Progenitor cell of endocrine pancreas (in vitro differentiated cells): Measurements from ENCODE around the gene TSC22D2. TPM values are rescaled to one million over a fixed set of nuclear protein-coding genes. Genes with fewer than 3 reads are reported as not detected.

Source experiments
- DNase-seq: peaks from one replicate; pipeline ENCODE4 v3.0.0; 2021; ENCODE audit warnings: low spot score; ENCODE audit not compliant: unreplicated experiment
- H3K27ac Mint-ChIP-seq: 2 replicates; pipeline ENCODE4 v1.8.0; 2021; ENCODE audit warnings: mild to moderate bottlenecking, moderate library complexity, mixed read lengths
- H3K27me3 Mint-ChIP-seq: 2 replicates; pipeline ENCODE4 v1.8.0; 2021; ENCODE audit warnings: mixed read lengths
- H3K36me3 Mint-ChIP-seq: 2 replicates; pipeline ENCODE4 v1.8.0; 2022; ENCODE audit warnings: mixed read lengths; ENCODE audit not compliant: insufficient read depth
- H3K4me1 Mint-ChIP-seq: 2 replicates; pipeline ENCODE4 v1.8.0; 2021; ENCODE audit warnings: low read depth, mixed read lengths
- H3K4me3 Mint-ChIP-seq: 2 replicates; pipeline ENCODE4 v1.8.0; 2021; ENCODE audit warnings: low read depth, mild to moderate bottlenecking, moderate library complexity, mixed read lengths
- H3K9me3 Mint-ChIP-seq: 2 replicates; pipeline ENCODE4 v1.8.0; 2021; ENCODE audit warnings: low read depth, mixed read lengths
- total RNA-seq: library from RNA; stranded (reverse); gene quantifications from 2 replicates; pipeline ENCODE4 v1.2.1, GENCODE V29; 2021
- TF ChIP-seq, protein P1 (sequence below): fragments of 200-600 bp; sonication (generic); IDR thresholded peaks from one replicate; pipeline ENCODE4 v1.5.0; 2021; ENCODE audit warnings: antibody characterized with exemption, mild to moderate bottlenecking; ENCODE audit not compliant: unreplicated experiment

TSC22D2 gene
- total RNA-seq, 1 donor from 2014 or later = 31.9 TPM

GRCh38 chr3:150439657-150440056 lies 31.6 kb downstream of the TSC22D2 start:
- TF ChIP-seq, protein P1, sequence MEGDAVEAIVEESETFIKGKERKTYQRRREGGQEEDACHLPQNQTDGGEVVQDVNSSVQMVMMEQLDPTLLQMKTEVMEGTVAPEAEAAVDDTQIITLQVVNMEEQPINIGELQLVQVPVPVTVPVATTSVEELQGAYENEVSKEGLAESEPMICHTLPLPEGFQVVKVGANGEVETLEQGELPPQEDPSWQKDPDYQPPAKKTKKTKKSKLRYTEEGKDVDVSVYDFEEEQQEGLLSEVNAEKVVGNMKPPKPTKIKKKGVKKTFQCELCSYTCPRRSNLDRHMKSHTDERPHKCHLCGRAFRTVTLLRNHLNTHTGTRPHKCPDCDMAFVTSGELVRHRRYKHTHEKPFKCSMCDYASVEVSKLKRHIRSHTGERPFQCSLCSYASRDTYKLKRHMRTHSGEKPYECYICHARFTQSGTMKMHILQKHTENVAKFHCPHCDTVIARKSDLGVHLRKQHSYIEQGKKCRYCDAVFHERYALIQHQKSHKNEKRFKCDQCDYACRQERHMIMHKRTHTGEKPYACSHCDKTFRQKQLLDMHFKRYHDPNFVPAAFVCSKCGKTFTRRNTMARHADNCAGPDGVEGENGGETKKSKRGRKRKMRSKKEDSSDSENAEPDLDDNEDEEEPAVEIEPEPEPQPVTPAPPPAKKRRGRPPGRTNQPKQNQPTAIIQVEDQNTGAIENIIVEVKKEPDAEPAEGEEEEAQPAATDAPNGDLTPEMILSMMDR = no peak
- Mint-ChIP-seq H3K9me3 (no peaks in the 10 kb centered on the region), H3K4me3 (no peak overlapping the region), H3K27ac (no peak overlapping the region), H3K27me3 (no peaks in the 10 kb centered on the region), H3K36me3 (peaks cover 10% of the 10 kb centered on the region), H3K4me1 (peaks cover 6% of the 10 kb centered on the region)
- no peak for DNase-seq

DNA sequence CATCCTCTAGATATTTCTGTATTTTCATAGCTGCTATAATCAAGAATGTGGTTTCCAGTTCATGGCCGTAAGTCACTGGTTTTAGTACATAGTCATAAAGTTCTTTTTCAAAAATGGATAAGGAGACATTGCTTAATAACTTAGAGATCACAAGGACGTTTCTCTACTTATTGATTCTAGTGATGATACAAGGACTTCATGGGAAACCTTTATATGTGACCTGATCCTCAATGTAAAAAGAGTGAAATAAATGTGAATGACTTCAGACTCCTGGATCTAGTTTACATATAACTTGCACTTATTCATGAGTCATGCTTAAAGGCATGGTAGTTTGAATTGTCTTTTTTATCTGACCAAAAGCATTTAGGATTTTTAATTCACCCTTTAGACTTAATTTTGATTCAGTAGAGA lies 35.2 kb downstream of the TSC22D2 start:
- Mint-ChIP-seq H3K27me3 (no peaks in the 10 kb centered on the region), H3K9me3 (no peaks in the 10 kb centered on the region), H3K36me3 (peaks cover 10% of the 10 kb centered on the region), H3K4me3 (no peak overlapping the region), H3K27ac (no peak overlapping the region), H3K4me1 (peaks cover 7% of the 10 kb centered on the region)
- no peak for DNase-seq
- TF ChIP-seq, protein P1 = no peak

DNA sequence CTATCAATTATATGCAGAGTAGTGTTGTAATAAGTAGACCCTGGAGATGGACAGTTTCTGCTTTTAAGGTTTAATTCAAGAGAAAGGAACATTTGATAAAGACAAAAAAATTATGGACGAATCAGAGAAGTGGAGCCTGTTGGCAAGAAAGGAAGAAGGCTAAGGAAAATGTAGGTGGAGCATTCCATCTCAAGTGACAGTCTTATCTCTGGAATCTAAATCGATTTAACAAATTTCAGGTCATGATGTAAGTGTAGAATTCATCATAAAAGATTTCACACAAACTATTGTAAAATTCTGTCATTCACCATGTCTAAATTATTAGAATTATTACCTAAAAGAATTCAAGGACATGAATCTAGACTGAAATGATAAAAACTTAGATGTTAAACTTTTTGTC lies 36.3 kb downstream of the TSC22D2 start:
- H3K36me3 Mint-ChIP-seq = peaks cover 10% of the 10 kb centered on the region
- no peak overlapping the region for H3K4me3 Mint-ChIP-seq
- H3K27ac Mint-ChIP-seq = no peak overlapping the region
- no peaks in the 10 kb centered on the region for H3K27me3 Mint-ChIP-seq
- H3K4me1 Mint-ChIP-seq = peaks cover 10% of the 10 kb centered on the region
- DNase-seq = no peak
- H3K9me3 Mint-ChIP-seq = no peaks in the 10 kb centered on the region
- TF ChIP-seq, protein P1 = no peak

GRCh38 chr3:150446470-150446977 lies 38.4 kb downstream of the TSC22D2 start:
- DNase-seq = no peak
- Mint-ChIP-seq H3K27ac (no peak overlapping the region), H3K4me1 (peaks cover 15% of the 10 kb centered on the region), H3K4me3 (no peak overlapping the region), H3K27me3 (no peaks in the 10 kb centered on the region), H3K9me3 (no peaks in the 10 kb centered on the region), H3K36me3 (peaks cover 3% of the 10 kb centered on the region)
- TF ChIP-seq, protein P1 = no peak

- DNase-seq = no peak
- Mint-ChIP-seq H3K9me3 (no peaks in the 10 kb centered on the region), H3K4me1 (peaks cover 17% of the 10 kb centered on the region), H3K27ac (peak overlapping the region; percentile 22), H3K4me3 (no peak overlapping the region), H3K36me3 (peaks cover 5% of the 10 kb centered on the region), H3K27me3 (no peaks in the 10 kb centered on the region)
- TF ChIP-seq, protein P1 = no peak
These were observed 39.0 kb downstream of the TSC22D2 start for GRCh38 chr3:150447084-150447483.
